Liver (tissue), 9 donors: ENCODE measurements around the gene LNX2. TPM values are rescaled to one million over a fixed set of nuclear protein-coding genes. Genes with fewer than 3 reads are reported as not detected.

ENCODE experiments used
- DNase-seq: peaks from one replicate; pipeline ENCODE4 v3.0.0-alpha.2; 2017; ENCODE audit warnings: low spot score
- H3K27ac ChIP-seq, 2 donors: one replicate each; pipeline ENCODE4 v1.7.0; 2013; ENCODE audit warnings: inconsistent platforms in 2 of 2, low read length in 2 of 2, control low read depth in 1 of 2, low read depth in 1 of 2, mild to moderate bottlenecking in 1 of 2
- H3K27me3 ChIP-seq, 4 donors: one replicate each; pipeline versions ENCODE4 v1.6.1 to v1.7.0; 2013; ENCODE audit warnings: low read length in 3 of 4, inconsistent platforms in 1 of 4, mild to moderate bottlenecking in 1 of 4, moderate library complexity in 1 of 4; ENCODE audit not compliant: control insufficient read depth in 4 of 4, insufficient read depth in 4 of 4
- H3K36me3 ChIP-seq, 4 donors: one replicate each; pipeline versions ENCODE4 v1.6.1 to v1.7.0; 2013; ENCODE audit warnings: low read length in 3 of 4, mild to moderate bottlenecking in 3 of 4, low read depth in 1 of 4, moderate library complexity in 1 of 4; ENCODE audit not compliant: control insufficient read depth in 4 of 4, insufficient read depth in 3 of 4
- H3K4me1 ChIP-seq, 4 donors: one replicate each; pipeline versions ENCODE4 v1.6.1 to v1.7.0; 2013; ENCODE audit warnings: low read length in 3 of 4, mild to moderate bottlenecking in 3 of 4, moderate library complexity in 1 of 4; ENCODE audit not compliant: control insufficient read depth in 4 of 4, insufficient read depth in 4 of 4
- H3K4me3 ChIP-seq, 3 donors: one replicate each; pipeline versions ENCODE4 v1.6.1 to v1.7.0; 2013; ENCODE audit warnings: low read length in 3 of 3, control low read depth in 1 of 3, low read depth in 1 of 3, mild to moderate bottlenecking in 1 of 3
- H3K9ac ChIP-seq, 2 donors: one replicate each; pipeline ENCODE4 v1.7.0; 2013; ENCODE audit warnings: low read length in 2 of 2, mild to moderate bottlenecking in 2 of 2, moderate library complexity in 2 of 2, control low read depth in 1 of 2, low read depth in 1 of 2
- H3K9me3 ChIP-seq, 4 donors: one replicate each; pipeline versions ENCODE4 v1.6.1 to v1.7.0; 2013; ENCODE audit warnings: low read length in 3 of 4; ENCODE audit not compliant: control insufficient read depth in 4 of 4
- FOXA1 ChIP-seq: IDR thresholded peaks from 2 replicates; pipeline ENCODE4 v1.6.1; 2016; ENCODE audit warnings: antibody characterized with exemption
- FOXA2 ChIP-seq: IDR thresholded peaks from 2 replicates; pipeline ENCODE4 v1.6.1; 2016; ENCODE audit warnings: antibody characterized with exemption
- GABPA ChIP-seq, 2 donors: IDR thresholded peaks in 1 of 2; conservative IDR thresholded peaks in 1 of 2; 2 replicates each; pipeline ENCODE4 v1.6.1; 2016; ENCODE audit warnings: antibody characterized with exemption in 2 of 2, mild to moderate bottlenecking in 1 of 2, moderate library complexity in 1 of 2
- HNF4A ChIP-seq, 2 donors: conservative IDR thresholded peaks; 2 replicates each; pipeline ENCODE4 v1.6.1; 2016; ENCODE audit warnings: antibody characterized with exemption in 2 of 2, mild to moderate bottlenecking in 2 of 2
- HNF4G ChIP-seq: IDR thresholded peaks from 2 replicates; pipeline ENCODE4 v1.6.1; 2016; ENCODE audit warnings: antibody characterized with exemption
- NR2F2 ChIP-seq: IDR thresholded peaks from 2 replicates; pipeline ENCODE4 v1.6.1; 2016; ENCODE audit warnings: antibody characterized with exemption
- RAD21 ChIP-seq, 2 donors: IDR thresholded peaks; 2 replicates each; pipeline ENCODE4 v1.6.1; 2016; ENCODE audit warnings: antibody characterized with exemption in 2 of 2, mild to moderate bottlenecking in 2 of 2
- SP1 ChIP-seq: IDR thresholded peaks from 2 replicates; pipeline ENCODE4 v1.6.1; 2018; ENCODE audit warnings: antibody characterized with exemption, mild to moderate bottlenecking
- YY1 ChIP-seq: IDR thresholded peaks from 2 replicates; pipeline ENCODE4 v1.6.1; 2016; ENCODE audit warnings: antibody characterized with exemption, mild to moderate bottlenecking
- WGBS: extraction: QIAGEN DNeasy Blood & Tissue Kit; methylation state at CpG from one replicate; pipeline ENCODE4 v1.1.7; 2013; 5-methylcytosine and 5-hydroxymethylcytosine counted together
- polyA plus RNA-seq, 2 donors: library from polyadenylated mRNA; stranded (reverse) in 1 of 2; unstranded in 1 of 2; fragments of 200-250 nt in 1 of 2; fragments of >200 nt in 1 of 2; fragmentation: Nextera tagmentation in 1 of 2; extraction: Ambion mirVana in 1 of 2; gene quantifications; one replicate each; pipeline versions ENCODE4 v1.2.1 to v1.2.3, GENCODE V29; 2013 to 2015
- total RNA-seq, 2 donors: library from RNA; depleted of rRNA; stranded (reverse); fragments of >200 nt; gene quantifications; one replicate each; pipeline ENCODE4 v1.2.3, GENCODE V29; 2014
- TF ChIP-seq, protein P1 (sequence below): fragments of 150-350 bp; IDR thresholded peaks from 2 replicates; pipeline ENCODE4 v1.5.1; 2017; ENCODE audit warnings: improper control_type of control experiment, low read depth, low read length; ENCODE audit not compliant: missing input control
- TF ChIP-seq, protein P2 (sequence below): IDR thresholded peaks from 2 replicates; pipeline ENCODE4 v1.6.1; 2016; ENCODE audit warnings: antibody characterized with exemption, mild to moderate bottlenecking
- TF ChIP-seq, protein P3 (sequence below): IDR thresholded peaks from 2 replicates; pipeline ENCODE4 v1.6.1; 2016; ENCODE audit warnings: antibody characterized with exemption
- TF ChIP-seq, protein P4 (sequence below): IDR thresholded peaks from 2 replicates; pipeline ENCODE4 v1.6.1; 2016; ENCODE audit warnings: antibody characterized with exemption
- TF ChIP-seq, protein P5 (sequence below): IDR thresholded peaks from 2 replicates; pipeline ENCODE4 v1.6.1; 2016; ENCODE audit warnings: antibody characterized with exemption
- donor health status: healthy.
- donor health status: healthy.
- donor health status: healthy.
- donor health status: healthy.
- donor health status: healthy.

LNX2 gene
- total and polyA plus RNA-seq, 4 donors, result 6.2 to 25.9 (median 13.3) TPM

DNA sequence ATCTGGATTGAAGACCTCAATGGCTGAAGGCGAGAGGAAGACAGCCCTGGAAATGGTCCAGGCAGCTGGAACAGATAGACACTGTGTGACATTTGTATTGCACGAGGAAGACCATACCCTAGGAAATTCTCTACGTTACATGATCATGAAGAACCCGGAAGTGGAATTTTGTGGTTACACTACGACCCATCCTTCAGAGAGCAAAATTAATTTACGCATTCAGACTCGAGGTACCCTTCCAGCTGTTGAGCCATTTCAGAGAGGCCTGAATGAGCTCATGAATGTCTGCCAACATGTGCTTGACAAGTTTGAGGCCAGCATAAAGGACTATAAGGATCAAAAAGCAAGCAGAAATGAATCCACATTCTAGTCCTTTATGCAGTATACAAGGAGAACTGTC, 2.6 kb upstream of the LNX2 start:
- Histone ChIP-seq H3K27ac (no peak overlapping the region), H3K27me3 (no peaks in the 10 kb centered on the region), H3K9me3 (no peaks in the 10 kb centered on the region), H3K36me3 (peaks cover 0 to 2% (median 0%) of the 10 kb centered on the region in 4 donors), H3K4me1 (peaks cover 4 to 43% (median 27%) of the 10 kb centered on the region in 4 donors), H3K9ac (no peak overlapping the region), H3K4me3 (no peak overlapping the region)
- TF ChIP-seq, protein P1, sequence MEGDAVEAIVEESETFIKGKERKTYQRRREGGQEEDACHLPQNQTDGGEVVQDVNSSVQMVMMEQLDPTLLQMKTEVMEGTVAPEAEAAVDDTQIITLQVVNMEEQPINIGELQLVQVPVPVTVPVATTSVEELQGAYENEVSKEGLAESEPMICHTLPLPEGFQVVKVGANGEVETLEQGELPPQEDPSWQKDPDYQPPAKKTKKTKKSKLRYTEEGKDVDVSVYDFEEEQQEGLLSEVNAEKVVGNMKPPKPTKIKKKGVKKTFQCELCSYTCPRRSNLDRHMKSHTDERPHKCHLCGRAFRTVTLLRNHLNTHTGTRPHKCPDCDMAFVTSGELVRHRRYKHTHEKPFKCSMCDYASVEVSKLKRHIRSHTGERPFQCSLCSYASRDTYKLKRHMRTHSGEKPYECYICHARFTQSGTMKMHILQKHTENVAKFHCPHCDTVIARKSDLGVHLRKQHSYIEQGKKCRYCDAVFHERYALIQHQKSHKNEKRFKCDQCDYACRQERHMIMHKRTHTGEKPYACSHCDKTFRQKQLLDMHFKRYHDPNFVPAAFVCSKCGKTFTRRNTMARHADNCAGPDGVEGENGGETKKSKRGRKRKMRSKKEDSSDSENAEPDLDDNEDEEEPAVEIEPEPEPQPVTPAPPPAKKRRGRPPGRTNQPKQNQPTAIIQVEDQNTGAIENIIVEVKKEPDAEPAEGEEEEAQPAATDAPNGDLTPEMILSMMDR, result no peak
- no peak for TF ChIP-seq FOXA2
- TF ChIP-seq, protein P2, sequence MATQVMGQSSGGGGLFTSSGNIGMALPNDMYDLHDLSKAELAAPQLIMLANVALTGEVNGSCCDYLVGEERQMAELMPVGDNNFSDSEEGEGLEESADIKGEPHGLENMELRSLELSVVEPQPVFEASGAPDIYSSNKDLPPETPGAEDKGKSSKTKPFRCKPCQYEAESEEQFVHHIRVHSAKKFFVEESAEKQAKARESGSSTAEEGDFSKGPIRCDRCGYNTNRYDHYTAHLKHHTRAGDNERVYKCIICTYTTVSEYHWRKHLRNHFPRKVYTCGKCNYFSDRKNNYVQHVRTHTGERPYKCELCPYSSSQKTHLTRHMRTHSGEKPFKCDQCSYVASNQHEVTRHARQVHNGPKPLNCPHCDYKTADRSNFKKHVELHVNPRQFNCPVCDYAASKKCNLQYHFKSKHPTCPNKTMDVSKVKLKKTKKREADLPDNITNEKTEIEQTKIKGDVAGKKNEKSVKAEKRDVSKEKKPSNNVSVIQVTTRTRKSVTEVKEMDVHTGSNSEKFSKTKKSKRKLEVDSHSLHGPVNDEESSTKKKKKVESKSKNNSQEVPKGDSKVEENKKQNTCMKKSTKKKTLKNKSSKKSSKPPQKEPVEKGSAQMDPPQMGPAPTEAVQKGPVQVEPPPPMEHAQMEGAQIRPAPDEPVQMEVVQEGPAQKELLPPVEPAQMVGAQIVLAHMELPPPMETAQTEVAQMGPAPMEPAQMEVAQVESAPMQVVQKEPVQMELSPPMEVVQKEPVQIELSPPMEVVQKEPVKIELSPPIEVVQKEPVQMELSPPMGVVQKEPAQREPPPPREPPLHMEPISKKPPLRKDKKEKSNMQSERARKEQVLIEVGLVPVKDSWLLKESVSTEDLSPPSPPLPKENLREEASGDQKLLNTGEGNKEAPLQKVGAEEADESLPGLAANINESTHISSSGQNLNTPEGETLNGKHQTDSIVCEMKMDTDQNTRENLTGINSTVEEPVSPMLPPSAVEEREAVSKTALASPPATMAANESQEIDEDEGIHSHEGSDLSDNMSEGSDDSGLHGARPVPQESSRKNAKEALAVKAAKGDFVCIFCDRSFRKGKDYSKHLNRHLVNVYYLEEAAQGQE, result no peak
- TF ChIP-seq, protein P3, sequence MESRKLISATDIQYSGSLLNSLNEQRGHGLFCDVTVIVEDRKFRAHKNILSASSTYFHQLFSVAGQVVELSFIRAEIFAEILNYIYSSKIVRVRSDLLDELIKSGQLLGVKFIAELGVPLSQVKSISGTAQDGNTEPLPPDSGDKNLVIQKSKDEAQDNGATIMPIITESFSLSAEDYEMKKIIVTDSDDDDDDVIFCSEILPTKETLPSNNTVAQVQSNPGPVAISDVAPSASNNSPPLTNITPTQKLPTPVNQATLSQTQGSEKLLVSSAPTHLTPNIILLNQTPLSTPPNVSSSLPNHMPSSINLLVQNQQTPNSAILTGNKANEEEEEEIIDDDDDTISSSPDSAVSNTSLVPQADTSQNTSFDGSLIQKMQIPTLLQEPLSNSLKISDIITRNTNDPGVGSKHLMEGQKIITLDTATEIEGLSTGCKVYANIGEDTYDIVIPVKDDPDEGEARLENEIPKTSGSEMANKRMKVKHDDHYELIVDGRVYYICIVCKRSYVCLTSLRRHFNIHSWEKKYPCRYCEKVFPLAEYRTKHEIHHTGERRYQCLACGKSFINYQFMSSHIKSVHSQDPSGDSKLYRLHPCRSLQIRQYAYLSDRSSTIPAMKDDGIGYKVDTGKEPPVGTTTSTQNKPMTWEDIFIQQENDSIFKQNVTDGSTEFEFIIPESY, result no peak
- DNase-seq, result no peak
- 89% methylated on average over 7 of the region's 7 CpGs for WGBS

DNA sequence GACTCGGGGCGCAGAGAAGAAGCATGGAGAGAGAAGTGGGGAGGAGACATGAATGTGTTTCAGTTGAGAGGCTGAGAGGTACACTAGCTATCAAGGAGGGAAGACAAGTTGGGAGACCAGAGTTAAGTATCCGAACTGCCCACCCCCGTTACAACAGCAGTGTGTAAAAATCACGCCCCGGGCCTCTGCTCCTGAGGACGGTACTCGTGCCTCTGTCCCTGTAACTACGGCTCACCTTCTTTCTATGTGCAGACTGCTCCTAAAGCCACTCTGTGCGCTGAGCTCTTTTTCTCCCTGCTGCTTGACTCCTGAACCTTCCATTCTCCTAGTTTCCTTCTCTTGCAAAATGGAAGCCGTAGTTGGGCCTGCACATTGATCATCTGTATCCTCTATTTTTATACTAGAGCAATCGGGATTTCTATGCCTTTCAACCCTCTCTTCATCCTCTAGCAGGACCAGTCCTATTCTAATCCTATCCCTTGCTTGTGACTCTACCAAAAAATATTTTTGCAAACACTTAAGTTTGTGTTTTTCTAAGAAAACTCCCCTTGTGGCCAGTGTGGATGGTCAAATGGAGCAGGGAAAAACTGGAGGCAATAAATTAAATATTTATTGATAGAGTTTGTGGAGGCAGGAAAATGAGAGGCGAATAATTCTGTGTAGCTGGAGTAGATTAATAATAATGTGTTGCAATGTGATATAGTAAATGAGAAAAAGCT, 1.9 kb upstream of the LNX2 start:
- H3K9me3 ChIP-seq, result no peaks in the 10 kb centered on the region
- peak overlapping the region; percentile 66 to 72 for H3K9ac ChIP-seq
- 9% methylated on average over 13 of the region's 13 CpGs for WGBS
- TF ChIP-seq, protein P2, result no peak
- TF ChIP-seq YY1 (peak; percentile 68), FOXA2 (no peak), HNF4A (conservative IDR thresholded peaks at IDR 0.05) (no peak), FOXA1 (no peak), RAD21 (IDR thresholded peaks at IDR 0.05) (peak in 1 of 2 donors; percentile 2), NR2F2 (no peak), SP1 (no peak), GABPA (IDR thresholded peaks at IDR 0.05 in 1 of 2, conservative IDR thresholded peaks at IDR 0.05 in 1 of 2) (no peak), HNF4G (no peak)
- TF ChIP-seq, protein P4, sequence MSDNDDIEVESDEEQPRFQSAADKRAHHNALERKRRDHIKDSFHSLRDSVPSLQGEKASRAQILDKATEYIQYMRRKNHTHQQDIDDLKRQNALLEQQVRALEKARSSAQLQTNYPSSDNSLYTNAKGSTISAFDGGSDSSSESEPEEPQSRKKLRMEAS, result no peak
- TF ChIP-seq, protein P5, sequence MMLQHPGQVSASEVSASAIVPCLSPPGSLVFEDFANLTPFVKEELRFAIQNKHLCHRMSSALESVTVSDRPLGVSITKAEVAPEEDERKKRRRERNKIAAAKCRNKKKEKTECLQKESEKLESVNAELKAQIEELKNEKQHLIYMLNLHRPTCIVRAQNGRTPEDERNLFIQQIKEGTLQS, result no peak
- H3K27me3 ChIP-seq, result no peaks in the 10 kb centered on the region
- H3K27ac ChIP-seq, result peak overlapping the region; percentile 87 to 99
- H3K4me1 ChIP-seq, result peaks cover 4 to 49% (median 33%) of the 10 kb centered on the region in 4 donors
- no peak for DNase-seq
- peak overlapping the region; percentile 67 to 98 (median 79) for H3K4me3 ChIP-seq
- H3K36me3 ChIP-seq, result peaks cover 0 to 2% (median 0%) of the 10 kb centered on the region in 4 donors
